K562 (cell line): ENCODE data around the gene TSPAN1.

Source experiments
- EP300 ChIP-seq: IDR thresholded peaks from 2 replicates; pipeline ENCODE4 v1.6.1; 2012; ENCODE audit warnings: low read length, improper control_type of control experiment
- FOXP1 ChIP-seq: sonication (generic); formaldehyde crosslinking; IDR thresholded peaks from 2 replicates; pipeline ENCODE4 v1.8.0; 2022; ENCODE audit warnings: mild to moderate bottlenecking, missing genetic modification reagents
- SIRT6 ChIP-seq: IDR thresholded peaks from one replicate; pipeline ENCODE4 v1.6.1; 2012; ENCODE audit warnings: low read depth, mild to moderate bottlenecking, control low read depth, inconsistent platforms, low read length, moderate library complexity
- TF ChIP-seq, protein P1 (sequence below): fragments of 250-450 bp; sonication (Bioruptor Pico); IDR thresholded peaks from 2 replicates; pipeline ENCODE4 v1.9.0; 2021; ENCODE audit warnings: mild to moderate bottlenecking

- no peak for TF ChIP-seq EP300
- TF ChIP-seq SIRT6: no peak
- TF ChIP-seq, protein P1, sequence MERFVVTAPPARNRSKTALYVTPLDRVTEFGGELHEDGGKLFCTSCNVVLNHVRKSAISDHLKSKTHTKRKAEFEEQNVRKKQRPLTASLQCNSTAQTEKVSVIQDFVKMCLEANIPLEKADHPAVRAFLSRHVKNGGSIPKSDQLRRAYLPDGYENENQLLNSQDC (CRISPR knock-in tag): no peak
- TF ChIP-seq FOXP1 (CRISPR knock-in tag): no peak
Measured at GRCh38 chr1:46131093-46131492, 43.8 kb upstream of the TSPAN1 start.
